ENCODE results near the gene ADD1. TPM values are rescaled to one million over a fixed set of nuclear protein-coding genes. Genes with fewer than 3 reads are reported as not detected.

ADD1 gene
- polyA plus RNA-seq, 12 donors = 147 to 968 (median 173) TPM

DNA sequence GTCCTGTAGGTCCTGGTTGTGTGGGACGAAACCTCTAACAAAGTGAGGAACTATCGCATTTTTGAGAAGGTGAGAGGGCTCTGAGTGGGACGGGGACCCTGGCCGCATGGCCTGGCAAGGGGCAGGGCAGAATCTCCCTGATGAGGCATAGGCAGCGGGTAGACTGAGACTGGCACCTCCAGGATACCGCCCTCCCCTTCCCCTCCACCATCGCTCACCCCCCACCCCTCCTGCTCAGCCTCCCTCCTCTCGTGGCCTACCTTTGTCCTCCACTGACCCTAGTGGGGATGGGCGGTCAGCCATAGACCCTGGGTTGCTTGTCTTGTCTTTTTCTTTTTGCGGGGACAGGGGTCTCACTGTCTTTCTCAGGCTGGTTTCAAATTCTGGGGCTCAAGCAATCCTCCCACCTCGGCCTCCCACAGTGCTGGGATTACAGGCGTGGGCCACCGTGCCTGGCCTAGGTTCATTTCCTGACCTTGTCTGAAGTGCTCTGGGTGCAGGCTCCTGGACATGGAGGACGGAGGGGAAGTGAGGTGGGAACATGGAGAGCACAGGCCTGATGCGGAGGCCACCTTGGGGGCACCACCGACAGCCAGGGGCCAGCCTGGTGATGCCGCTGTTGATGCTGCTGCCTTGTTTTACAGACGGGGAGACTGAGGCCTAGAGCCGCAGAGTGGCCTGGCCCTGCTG lies 10.5 kb upstream of the ADD1 start:
- no peak for DNase-seq

DNA sequence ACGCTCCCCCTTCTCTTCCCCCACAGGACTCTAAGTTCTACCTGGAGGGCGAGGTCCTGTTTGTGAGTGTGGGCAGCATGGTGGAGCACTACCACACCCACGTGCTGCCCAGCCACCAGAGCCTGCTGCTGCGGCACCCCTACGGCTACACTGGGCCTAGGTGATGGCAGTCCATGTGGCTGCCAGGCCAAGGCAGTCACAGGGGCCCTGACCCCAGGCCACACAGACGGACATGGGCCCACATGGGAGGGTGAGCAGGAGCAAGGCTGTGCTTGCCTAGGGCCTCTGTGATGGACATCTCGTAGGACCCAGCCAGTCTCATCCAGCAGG lies 10.0 kb upstream of the ADD1 start:
- DNase-seq = no peak

DNA sequence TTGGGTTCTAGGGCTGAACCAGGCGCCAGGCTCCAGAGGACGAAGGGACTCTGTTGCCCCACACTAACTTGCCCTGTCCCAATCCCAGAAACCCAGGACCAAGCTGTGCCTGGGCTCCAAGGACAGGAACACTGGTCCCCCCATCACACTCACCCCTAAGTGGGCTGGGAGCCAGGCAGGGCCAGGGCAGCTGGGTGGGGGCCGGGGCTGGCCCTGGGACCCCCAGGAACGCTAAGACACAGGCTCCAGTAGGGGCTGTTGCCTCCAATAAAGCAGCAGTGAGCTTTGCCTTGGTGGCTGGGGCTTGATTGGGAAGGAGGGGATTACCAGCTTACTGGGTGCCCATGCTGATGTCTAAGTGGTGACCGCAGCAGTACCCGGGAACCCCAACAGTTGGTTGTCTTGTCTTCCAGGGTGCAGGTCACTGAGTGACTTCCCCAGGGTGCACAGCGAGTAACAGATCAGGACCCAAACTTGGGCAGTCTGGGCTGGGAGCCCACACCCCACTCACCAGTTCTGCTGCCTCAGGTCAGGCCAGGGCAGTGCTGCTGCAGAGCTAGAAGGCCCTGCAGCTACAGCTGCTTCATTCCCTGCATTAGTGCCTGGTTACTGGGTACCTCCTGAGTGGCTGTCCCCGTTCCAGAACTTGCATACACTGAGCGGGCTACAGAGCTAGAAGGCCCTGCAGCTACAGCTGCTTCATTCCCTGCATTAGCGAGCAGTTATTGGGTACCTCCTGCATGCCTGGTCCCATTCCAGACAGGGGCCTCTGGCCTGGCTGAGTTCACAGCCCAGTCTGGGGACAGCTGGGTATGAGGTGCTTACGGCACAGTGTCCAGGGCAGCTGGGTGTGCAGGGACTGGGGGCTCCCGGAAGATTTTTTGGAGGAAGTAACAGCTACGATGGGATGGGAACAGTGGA lies 9.4 kb upstream of the ADD1 start:
- DNase-seq = no peak

DNA sequence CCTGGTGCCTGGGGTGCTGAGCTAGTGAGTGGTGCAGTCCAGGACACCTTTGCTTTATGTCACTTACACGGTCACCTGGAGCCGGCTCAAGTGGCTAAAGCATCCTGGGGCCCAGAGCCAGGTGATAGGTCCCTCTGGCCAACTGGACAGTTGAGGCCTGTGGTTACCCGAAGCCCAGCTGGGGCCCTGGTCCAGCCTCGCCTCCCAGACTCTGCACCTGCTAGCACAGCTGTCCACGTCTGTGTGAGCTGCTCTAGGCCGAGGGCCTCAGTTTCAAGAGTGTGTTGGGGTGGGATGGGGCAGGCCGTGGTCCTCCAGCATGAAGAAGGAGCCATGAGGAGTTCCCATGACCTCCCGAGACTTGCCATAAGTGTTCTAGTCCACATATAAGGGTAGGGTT lies 7.7 kb upstream of the ADD1 start:
- DNase-seq = no peak

DNA sequence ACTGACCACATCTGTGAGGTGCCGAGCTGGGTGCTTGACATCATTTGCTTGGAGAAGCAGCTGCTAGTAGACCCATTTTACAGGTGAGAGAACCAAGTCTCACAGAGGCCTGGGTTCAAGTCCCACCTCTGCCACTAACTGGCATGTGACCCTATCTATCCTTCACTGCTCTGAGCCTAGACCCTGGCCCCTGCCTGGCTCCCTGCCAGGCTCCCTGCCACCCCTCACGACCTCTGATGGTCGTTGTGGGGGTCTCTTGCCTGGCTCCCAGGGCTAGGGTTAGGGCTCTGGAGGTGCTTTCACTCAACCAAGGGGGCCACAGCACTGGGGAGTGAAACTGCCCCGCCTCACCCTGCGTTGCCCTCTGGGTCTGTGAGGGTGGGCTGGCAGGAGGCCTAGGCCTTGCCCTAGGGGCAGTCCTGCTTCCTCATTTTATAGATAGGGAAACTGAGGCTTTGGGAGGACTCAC lies 7.2 kb upstream of the ADD1 start:
- no peak for DNase-seq

DNA sequence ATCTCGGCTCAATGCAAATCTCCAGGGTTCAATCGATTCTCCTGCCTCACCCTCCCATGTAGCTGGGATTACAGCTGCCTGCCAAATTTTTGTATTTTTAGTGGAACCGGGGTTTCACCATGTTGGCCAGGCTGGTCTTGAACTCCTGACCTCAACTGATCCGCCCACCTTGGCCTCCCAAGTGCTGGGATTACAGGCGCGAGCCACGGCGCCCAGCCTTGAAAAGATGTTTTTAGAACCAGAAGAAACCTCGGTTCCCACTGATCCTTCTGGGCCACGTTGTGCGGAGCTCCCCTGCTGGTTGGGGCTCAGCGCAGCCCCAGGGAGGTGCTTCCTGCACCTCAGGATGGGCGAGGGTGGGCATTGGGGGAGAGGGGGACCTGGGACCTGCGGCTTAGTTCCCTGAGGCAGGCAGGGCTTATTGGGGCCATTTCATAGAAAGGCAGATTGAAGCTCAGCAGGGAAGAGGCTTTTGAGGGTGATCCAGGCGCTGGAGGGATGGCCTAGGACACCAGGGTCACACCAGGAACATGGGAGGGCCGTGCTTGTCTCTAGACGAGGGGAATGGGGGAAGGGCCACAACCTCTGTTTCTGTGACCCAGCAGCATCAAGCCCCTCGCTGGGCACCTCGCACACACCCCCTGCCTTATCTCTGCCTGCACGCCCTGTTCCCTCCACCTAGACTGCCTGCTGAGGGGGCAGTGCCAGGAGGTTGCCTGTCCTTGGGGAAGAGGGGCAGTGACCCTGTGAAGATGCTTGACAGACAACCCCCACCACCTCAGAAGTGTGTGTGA lies 6.3 kb upstream of the ADD1 start:
- no peak for DNase-seq

DNA sequence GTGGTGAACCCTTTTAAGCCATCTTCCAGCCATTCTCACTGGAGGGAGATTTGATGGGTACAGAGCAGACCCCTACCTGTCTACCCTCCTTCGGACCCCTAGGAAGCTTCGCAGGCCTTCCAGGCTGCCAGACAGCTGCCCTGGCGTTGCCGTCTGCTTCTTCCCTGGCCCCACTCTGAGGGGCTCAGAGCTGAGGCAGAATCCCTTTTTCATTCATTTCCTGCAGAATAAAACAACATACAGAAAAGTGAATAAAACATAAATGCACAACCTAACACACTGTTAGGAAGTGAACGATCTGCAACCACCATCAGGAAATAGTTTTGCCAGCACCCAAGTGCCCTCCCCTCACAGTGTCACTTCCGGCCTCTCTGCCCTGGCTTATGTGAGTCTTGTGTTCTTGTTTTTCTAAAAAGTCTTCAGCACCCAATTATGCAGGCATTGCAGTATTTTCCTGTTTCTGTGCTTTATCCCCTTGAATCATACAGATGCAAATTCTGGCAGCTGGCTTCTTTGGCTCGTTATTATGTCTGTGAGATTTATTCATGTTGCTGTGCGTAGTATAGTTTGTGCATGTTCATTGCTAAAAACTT lies 5.6 kb upstream of the ADD1 start:
- DNase-seq = peak; percentile 70

DNA sequence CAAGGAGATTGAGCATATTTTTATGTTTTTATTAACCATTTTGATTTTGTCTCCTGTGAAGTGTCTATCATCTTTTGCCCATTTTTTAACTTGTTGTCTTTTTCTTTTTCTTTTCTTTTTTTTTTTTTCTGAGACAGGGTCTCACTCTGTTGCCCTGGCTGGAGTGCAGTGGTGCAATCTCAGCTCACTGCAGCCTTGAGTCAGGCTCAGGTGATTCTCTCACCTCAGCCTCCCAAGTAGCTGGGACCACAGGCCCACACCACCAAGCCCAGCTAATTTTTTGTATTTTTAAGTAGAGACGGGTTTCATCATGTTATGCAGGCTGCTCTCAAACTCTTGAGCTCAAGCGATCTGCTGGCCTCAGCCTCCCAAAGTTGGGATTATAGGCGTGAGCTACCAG lies 4.6 kb upstream of the ADD1 start:
- no peak for DNase-seq

DNA sequence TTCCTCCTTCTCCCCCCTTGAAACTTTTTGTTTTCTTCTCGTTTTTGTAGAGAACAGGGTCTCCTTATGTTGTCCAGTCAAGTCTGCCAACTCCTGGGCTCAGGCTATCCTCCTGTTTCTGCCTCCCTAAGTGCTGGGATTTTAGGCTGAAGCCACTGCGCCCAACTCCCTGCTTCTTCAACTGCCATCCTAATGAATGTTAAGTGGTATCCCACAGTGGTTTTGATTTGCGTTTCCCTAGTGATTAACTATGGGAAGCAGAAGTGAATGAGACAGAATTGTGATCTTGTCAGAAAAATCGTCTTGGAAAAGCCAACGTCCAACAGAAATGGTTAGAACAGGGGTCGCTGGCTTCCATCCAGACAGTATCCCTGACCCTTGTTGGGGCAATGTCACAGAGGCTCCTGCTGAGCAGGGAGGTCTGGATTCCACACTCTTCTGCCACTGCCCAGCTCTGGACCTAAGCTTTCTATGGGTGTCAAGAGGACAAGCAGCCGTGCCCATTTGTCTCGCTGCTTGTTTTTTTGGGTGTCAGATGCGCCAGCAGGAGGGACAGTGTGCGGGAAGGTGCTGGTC lies 869 bp upstream of the ADD1 start:
- no peak for DNase-seq

DNA sequence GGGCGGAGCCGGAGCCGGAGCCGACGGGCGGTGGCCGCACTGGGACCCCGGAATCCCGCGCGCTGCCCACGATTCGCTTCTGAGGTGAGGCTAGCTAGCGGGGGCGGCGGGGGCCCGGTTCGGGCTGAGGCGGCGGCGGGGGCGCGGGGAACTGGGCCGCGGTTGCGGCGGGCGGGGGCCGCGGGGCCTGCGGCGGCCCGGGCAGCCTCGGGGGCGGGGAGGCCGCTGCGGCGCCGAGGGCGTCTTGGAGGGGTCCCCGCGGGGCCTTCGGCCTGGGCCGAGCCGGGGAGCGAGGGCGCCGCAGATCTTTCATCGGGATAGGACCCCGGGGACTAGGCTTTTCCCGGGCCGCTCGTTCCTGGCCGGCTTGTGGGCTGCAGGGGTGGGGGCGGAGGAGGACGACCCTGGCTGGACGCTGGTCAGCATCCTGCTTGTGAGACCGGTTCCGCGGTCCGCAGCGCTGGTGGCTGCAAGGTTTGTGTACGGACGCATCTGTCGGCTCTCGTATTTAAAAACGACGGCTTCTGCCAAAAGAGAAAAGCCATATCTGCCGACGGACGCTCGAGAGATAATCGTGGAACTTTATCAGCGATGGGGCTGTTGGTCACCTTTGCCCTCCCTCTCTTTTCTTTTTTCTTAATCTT lies 419 bp downstream of the ADD1 start:
- no peak for DNase-seq

DNA sequence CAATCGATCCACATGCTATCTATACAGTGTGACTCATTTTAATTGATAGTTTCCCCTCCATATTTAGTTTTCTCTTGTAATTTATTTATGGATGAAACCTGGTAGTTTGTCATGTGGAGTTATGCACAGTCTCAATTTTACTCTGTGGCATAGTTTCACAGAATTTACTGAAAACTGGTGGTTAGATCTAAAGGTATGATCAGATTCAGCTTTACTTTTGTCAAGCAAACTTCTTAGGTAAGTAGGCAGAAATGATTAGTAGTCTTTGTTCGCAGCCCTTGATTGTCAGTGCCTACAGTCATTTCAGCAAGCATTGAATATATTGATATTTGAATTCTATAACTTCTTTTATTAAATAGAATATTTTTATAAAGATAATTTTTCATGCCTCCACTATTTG lies 2.5 kb downstream of the ADD1 start:
- no peak for DNase-seq

DNA sequence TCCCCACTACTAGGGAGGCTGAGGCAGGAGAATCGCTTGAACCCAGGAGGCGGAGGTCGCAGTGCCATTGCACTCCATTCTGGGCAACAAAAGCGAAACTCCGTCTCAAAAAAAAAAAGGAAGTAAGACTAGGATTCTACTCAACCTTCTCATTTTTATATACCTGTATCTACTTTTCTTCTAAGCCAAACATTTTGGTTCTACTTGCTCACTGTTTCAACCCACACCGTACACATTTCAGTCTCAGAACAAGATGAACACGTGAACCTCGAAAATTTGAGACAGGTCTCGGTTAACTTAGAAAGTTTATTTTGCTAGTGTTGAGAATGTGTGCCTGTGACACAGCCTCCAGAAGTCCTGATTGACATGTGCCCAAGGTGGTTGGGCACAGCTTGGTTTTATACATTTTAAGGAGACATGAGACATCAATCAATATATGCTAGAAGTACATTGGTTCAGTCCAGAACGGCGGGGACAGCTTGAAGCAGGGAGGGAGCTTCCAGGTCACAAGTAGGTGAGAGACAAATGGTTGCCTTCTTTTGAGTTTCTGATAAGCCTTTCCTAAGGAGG lies 3.7 kb downstream of the ADD1 start:
- no peak for DNase-seq

DNA sequence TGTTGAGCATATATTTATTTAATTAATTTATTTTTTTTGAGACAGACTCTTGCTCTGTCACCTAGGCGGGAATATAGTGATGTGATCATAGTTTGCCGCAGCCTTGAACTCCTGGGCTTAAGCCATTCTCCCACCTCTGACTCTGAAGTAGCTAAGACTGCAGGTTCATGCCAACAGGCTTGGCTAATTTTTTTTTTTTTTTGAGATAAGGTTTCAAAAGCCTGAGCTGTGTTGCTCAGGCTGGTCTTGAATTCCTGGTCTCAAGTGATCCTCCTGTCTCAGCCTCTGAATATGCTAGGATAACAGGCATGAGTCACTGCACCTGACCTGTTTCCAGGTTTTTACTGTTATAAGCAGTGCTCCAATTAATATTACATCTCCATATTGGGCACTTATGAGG lies 4.8 kb downstream of the ADD1 start:
- no peak for DNase-seq

DNA sequence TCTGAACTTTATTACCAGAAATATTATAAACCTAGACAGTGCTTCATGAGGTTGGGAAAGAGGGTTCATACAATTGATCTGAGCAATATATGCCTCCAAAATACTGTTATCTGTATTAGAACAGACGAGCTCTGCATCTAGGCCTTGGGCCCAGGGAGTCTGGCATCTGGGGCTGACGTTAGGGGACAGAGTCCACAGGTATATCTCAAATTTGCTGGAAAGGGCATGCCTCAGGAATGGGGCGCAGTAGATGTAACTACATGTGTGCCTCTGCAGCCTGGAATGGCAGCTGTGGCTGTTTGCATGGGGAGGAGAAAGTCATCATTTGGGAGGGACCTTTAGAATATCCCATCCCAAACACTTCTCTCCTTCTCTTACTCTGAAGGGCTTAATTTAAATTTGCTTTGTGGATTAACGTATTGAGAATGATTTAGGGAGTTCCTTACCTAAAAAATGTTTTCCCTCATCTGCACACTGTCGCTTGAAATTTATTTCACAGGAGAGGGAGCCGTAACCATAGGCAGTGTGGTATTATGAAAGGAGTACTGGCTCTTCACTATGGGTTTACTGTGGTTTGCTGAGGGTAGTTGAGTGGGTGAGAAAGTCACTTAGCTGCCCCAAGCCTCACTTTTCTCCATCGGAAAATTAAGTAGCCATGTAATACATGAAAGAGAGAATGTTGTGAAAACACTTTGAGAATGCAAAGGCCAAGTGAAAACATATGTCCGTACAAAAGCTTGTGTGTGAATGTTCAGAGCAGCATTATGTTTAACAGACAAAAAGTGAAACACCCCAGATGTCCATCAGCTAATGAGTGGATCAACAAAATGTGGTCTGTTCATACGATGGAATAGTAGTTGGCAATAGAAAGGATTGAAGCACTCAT lies 5.9 kb downstream of the ADD1 start:
- DNase-seq = no peak

DNA sequence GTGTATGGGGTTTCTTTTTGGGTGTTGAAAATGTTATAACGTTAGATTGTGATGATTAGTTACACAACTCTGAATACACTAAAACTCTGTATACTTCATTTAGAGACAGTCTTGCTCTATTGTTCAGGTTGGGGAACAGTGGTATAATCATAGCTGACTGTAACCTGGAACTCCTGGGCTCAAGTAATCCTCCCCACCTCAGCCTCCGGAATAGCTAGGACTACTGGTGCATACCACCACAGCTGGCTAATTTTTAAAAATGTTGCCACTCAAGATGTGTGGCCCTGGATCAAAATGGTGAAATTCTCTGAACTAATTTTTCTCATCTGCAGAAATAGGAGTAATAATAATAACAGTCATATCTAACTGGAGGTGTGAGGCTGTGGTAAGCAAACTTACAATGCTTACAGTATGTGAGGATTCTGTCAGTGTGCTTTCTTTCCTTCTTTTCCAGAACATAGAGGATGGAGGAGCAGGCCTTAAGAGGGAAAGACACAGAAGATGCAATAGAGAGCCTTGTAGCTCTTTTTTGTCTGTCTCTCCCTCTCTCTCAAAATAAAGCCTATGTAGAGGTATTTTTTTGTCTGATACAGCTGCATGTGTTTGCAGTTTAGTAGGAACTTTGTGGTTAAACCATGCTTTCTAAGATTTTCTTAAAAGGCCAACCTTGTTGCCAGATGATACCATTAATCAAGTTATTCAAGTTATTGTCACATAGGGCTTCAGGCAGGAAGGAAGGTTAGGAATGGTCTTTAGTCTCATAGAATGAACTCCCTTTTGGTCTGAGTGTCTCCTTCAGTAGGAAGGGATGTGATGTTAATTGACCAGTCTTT lies 7.5 kb downstream of the ADD1 start:
- DNase-seq = no peak

DNA sequence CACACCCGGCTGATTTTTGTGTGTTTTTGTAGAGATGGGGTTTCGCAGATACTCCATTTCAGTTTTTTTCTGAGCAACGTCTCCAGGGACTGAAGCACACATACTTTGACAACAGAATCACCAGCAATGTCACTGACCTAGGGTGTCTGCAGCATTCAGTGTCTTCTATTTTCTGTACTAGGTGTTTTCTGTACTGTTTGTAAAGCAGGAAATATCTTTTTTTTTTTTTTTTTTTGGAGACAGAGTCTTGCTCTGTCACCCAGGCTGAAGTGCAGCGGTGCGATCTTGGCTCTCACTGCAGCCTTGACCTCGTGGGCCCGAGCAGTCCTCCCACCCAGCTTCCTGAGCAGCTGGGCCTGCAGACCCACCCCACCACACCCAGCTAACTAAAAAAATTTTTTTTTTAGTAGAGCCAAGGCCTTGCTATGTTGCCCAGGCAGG lies 8.9 kb downstream of the ADD1 start:
- no peak for DNase-seq

DNA sequence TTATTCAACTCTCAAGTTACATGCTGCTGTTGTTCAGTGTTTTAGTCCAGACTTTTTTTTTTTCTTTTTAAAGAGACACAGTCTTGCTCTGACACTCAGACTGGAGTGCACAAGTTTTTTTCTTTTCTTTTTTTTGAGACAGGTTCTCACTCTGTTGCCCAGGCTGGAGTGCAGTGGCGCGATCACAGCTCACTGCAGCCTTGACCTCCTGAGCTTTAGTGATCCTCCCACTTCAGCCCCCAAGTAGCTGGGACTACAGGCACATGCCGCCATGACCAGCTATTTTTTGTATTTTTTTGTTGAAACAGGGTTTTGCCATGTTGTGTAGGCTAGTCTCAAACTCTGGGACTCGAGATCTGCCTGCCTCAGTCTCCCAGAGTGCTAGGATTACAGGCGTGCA lies 11.9 kb downstream of the ADD1 start:
- DNase-seq = no peak

DNA sequence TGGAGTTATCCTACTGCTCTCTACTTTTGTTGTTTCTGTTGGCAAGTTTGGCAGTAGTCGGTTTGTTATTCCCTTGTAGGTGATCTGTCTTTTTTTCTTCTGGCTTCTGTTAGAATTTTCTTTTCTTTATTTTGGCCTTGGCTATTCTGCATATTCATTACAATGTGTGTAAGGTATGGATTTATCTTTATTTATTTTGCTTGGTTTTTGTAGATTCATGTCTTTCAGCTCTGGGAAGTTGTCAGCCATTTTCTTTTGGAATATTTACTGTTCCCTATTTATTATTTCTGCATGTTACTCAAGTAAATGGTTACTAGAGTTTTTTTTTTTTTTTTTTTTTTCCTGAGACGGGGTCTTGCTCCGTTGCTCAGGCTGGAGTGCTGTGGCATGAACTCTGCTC lies 12.6 kb downstream of the ADD1 start:
- no peak for DNase-seq

Data from muscle of arm (tissue), 12 donors.